GM19193 (cell line): ENCODE measurements around the gene GSTK1.

Experiments
- POLR2A ChIP-seq: IDR thresholded peaks from 4 replicates; pipeline ENCODE4 v1.6.1; 2011; ENCODE audit not compliant: insufficient read depth, insufficient read length; ENCODE audit errors: extremely low read depth

GSTK1 gene

DNA sequence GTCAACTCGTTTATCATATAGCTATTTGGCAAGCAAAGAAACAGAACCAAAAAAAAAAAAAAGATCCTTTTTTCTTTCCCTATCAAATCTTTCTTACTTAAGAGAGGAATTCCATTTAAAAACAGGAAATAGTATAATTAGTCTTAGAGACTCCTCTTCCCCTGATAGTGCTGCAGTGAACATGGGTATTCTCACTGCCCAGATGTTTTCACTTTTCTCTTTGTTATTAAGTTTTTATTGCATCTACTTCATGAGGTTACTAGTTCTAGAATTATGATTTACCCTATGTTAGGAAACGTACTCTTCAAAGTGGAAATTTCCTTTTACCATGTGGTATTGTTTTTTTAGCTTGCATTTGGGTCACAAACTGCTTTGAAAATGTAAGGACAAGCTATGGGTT is 33.4 kb downstream of the GSTK1 start:
- TF ChIP-seq POLR2A = no peak

DNA sequence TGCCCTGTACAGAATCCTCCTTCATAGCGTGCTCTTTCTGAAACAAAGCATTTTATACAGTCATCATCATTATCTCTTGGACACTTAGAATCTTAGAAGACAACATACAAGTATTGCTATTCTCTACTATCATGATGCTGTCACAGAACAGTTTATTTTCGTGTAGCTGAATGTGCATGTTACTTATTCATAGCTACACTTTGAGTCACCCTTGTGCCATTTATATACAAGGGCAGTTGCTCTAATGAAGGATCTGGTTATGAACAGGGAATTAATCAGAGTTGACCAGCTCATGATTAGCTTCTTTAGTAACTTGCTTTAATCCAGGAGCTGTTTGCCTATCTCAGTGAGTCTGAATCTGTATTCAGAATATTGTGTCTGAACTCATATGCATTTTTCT is 36.1 kb downstream of the GSTK1 start:
- TF ChIP-seq POLR2A = no peak

DNA sequence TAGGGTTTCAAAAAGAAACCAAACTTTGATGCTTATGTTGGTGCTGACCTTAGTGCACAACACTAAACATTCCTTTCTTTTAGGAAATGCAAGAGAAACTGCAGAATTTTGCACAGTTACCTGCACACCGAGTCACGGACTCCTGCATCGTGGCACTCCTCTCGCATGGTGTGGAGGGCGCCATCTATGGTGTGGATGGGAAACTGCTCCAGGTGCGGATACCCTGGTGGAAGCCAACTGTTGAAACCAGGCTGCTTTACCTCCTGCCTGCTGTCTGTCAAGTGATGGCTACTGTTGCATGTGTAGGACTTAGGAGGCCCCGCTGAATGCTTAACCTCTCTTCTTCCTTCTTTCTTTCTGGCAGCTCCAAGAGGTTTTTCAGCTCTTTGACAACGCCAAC is 36.6 kb downstream of the GSTK1 start:
- no peak for TF ChIP-seq POLR2A

DNA sequence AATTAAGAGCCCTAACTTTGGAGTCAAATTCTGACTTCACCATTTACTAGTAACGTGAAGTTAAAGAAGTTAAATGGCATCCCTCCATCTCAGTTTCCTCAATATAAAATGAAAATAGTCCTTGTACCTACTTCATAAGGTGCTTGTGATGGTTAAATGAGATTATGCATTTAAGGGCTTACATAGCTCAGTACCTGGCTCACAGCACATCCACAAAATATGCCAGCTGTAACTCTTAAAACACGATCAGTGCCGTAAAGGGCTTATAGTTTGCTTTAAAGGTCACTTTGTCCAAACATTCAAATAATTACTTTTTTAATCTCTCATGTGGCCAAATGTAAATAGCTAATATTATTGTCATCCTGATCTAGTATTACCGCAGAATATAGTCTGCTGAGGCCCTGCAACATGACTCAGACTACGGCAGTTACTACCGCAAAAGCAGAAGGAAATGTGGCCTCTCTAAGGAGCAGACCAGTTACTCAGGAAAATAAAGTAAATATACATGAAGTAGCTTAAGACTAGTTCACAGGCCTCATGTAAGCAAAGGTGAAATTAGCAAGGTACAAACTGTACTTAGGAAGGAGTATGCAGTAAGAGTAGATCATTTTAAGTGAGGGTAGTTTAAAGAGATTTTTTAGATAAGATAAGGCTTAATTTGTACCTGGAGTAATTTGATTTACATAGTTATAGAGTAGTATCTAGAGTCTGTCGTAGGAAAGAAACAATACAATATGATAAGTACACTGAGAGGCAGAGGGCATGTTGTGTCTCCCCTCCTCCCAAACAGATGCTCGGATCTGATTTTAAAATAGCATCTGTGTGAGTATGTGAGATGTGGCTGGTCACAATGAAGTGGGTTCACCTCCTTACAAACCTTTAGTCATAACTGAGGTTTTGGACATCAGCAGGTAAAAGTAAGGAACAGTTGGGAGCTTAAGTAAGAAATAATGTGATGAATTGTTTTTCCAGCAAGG is 38.0 kb downstream of the GSTK1 start:
- no peak for TF ChIP-seq POLR2A

DNA sequence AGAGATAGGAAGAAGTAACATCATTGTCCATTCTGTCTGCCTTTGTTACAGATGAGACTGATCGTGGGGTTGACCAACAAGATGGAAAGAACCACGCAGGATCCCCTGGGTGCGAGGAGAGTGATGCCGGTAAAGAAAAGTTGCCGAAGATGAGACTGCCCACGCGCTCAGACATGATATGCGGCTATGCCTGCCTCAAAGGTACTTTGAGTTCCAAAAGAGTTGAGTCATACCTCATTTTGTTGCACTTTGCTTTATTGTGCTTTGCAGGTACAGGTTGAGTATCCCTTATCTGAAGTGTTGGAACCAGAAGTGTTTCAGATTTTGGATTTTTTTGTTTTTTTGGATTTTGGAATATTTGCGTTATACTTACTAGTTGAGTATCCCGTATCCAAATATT is 40.5 kb downstream of the GSTK1 start:
- TF ChIP-seq POLR2A = no peak

DNA sequence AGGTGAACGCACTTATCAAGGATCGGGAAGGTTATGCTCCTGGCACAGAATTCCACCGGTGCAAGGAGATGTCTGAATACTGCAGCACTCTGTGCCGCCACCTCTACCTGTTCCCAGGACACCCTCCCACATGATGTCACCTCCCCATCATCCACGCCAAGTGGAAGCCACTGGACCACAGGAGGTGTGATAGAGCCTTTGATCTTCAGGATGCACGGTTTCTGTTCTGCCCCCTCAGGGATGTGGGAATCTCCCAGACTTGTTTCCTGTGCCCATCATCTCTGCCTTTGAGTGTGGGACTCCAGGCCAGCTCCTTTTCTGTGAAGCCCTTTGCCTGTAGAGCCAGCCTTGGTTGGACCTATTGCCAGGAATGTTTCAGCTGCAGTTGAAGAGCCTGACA is 41.7 kb downstream of the GSTK1 start:
- no peak for TF ChIP-seq POLR2A

DNA sequence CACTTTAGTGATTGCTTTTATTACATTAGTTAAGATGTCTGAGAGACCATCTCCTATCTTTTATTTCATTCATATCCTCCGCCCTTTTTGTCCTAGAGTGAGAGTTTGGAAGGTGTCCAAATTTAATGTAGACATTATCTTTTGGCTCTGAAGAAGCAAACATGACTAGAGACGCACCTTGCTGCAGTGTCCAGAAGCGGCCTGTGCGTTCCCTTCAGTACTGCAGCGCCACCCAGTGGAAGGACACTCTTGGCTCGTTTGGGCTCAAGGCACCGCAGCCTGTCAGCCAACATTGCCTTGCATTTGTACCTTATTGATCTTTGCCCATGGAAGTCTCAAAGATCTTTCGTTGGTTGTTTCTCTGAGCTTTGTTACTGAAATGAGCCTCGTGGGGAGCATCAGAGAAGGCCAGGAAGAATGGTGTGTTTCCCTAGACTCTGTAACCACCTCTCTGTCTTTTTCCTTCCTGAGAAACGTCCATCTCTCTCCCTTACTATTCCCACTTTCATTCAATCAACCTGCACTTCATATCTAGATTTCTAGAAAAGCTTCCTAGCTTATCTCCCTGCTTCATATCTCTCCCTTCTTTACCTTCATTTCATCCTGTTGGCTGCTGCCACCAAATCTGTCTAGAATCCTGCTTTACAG is 42.3 kb downstream of the GSTK1 start:
- no peak for TF ChIP-seq POLR2A

DNA sequence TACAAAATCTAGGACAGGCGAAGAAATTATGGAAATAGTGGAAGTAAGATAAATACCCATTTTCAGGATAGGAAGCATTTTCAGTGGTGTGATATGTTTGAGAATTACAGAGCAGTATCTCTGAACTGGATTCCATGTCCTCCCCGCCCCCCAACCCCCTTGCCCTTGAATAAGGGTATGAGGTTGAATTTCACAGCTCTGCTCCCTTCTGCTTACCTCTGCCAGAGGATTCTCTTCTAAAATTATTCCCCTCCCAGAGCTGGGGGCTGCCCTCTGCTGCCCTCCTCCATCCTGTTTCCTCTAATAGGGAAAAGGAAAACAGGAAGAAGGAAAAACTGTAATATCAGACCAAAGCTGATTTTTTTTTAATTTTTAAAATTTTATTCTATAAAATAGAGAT is 45.4 kb downstream of the GSTK1 start:
- no peak for TF ChIP-seq POLR2A

DNA sequence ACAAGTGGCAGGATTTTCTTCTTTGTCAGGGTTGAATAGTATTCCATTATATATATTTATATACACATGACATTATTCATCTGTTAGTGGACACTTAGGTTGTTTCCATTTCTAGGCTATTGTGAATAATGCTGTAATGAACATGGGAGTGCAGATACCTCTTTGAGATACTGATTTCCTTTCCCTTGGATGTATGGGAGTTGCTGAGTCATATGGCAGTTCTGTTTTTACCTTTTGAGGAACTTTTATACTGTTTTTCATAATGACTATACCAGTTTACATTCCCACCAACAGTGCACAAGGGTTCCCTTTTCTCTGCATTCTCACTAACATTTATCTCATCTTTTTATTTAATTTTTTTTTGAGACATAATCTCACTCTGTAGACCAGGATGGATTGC is 50.9 kb downstream of the GSTK1 start:
- TF ChIP-seq POLR2A = no peak

DNA sequence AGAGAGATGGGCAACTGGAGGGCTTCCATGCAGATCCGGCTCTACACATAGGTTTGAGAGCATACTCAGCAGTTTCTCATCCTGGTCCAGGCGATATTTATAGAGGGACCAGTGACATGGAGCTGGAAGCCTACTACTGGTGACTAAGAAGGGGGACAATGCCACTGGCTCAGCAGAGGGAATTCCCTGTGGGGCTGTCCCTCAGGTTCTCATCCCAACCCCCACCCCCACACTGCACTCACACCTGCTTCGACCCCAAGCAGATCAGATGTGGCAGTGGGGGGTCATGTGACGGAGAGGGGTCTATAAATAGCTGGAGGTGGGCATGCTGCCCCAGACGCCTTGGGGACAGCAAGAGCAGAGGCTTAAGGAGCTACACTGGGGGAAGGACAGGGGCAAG is 52.5 kb downstream of the GSTK1 start, which contains the start of gene CLCN1:
TSS of gene CLCN1 (plus strand) at position 336 of the 400 bp plus-strand sequence. CDS start 102 bp downstream, outside the sequence.
- TF ChIP-seq POLR2A = no peak

DNA sequence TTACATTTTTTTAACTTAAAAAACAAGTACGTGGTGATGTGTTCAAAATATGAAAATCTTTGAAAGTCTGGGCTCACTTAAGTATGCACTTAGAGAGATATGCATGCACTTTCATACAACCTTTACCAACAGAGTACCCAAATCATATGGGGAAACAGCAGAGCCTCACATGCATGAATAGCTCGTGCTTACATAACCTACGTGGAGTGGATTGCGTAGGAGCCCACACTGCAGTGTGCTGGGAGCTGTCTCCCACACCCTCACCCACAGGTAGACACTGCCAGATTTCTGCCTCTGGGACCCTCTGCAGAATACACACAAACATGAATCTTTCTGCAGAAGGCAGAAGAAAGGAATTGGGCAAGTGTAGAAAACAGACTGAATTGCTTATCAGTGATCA is 53.3 kb downstream of the GSTK1 start:
- TF ChIP-seq POLR2A = no peak

DNA sequence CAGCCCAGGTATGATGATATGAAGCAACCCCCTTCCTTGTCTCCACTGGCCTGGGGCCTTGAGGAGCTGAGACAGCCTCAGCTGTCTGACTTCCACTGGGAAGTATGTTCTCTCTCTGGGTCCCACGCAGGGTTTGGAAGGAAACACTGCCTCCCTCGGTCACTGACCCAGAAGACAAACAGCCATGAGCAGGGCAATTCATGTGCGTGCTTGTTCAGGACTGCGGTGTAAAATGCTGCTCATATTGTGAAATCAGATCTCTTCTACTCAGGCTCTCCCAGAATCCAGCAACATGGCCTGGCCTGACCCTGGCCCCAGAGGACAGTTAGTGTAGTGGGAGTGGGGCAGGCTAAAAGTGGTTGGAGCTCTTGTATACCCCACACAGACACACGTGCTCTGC is 55.4 kb downstream of the GSTK1 start:
- no peak for TF ChIP-seq POLR2A
